Panc1 (cell line): ENCODE results near the gene TMA16.

Experiments
- CTCF ChIP-seq: fragments of 450-650 bp; IDR thresholded peaks from 2 replicates; pipeline ENCODE4 v1.5.1; 2017; ENCODE audit warnings: mild to moderate bottlenecking
- POLR2AphosphoS5 ChIP-seq: IDR thresholded peaks from 2 replicates; pipeline ENCODE4 v1.6.1; 2012; ENCODE audit warnings: mild to moderate bottlenecking, low read depth, low read length, moderate library complexity
- SIN3A ChIP-seq: IDR thresholded peaks from 2 replicates; pipeline ENCODE4 v1.6.1; 2012; ENCODE audit warnings: low read depth, mild to moderate bottlenecking, low read length, moderate library complexity, borderline replicate concordance; ENCODE audit not compliant: insufficient read depth
- TCF7L2 ChIP-seq: IDR thresholded peaks from 2 replicates; pipeline ENCODE4 v1.6.1; 2011; ENCODE audit warnings: mild to moderate bottlenecking, low read depth, low read length, inconsistent platforms

- TF ChIP-seq POLR2AphosphoS5 (no peak), SIN3A (no peak), CTCF (no peak), TCF7L2 (no peak)
Observed at GRCh38 chr4:163485589-163485988, 8.9 kb upstream of the TMA16 start.
